Prostate gland (tissue), 2 donors: ENCODE results near the gene GPSM1.

Experiments
- POLR2AphosphoS5 ChIP-seq: sonication (generic); formaldehyde crosslinking; IDR thresholded peaks from one replicate; pipeline ENCODE4 v1.6.1; 2017; ENCODE audit warnings: antibody characterized with exemption
- TF ChIP-seq, protein P1 (sequence below), 4 experiments: fragments of 200-600 bp in 2 of 4; fragments of 450-650 bp in 2 of 4; sonication (generic) in 2 of 4; IDR thresholded peaks; 1 replicate in 3 of 4; 2 replicates in 1 of 4; pipeline ENCODE4 v1.5.1; 2016 to 2019; ENCODE audit warnings: antibody characterized with exemption in 4 of 4, mild to moderate bottlenecking in 2 of 4, moderate library complexity in 2 of 4

DNA sequence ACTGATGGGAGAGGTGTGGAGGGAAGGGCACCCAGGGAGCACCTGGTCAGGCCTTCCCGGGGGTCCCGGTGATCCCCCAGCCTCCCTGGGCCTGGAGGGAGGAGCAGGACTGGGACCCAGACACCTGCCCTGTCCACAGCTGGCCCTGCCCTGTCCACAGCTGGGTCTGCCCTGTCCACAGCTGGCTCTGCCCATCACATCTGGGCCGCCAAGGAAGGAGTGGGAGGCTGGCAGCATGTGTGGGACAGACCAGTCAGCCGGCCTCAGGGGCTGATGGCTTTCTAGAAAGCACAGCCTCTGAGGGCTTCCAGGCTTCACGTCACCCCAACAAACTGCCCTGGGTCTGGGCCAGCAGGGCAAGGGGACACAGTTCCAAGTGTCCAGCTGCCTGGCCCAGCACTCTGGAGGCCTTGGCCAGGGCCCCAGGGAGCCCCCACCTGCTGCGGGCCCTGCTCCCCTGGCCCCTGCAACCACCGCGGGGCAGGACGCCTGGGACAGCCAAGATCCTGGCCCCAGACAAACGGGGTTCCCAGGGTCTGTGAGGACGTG is 24.0 kb downstream of the GPSM1 start:
- TF ChIP-seq, protein P1, sequence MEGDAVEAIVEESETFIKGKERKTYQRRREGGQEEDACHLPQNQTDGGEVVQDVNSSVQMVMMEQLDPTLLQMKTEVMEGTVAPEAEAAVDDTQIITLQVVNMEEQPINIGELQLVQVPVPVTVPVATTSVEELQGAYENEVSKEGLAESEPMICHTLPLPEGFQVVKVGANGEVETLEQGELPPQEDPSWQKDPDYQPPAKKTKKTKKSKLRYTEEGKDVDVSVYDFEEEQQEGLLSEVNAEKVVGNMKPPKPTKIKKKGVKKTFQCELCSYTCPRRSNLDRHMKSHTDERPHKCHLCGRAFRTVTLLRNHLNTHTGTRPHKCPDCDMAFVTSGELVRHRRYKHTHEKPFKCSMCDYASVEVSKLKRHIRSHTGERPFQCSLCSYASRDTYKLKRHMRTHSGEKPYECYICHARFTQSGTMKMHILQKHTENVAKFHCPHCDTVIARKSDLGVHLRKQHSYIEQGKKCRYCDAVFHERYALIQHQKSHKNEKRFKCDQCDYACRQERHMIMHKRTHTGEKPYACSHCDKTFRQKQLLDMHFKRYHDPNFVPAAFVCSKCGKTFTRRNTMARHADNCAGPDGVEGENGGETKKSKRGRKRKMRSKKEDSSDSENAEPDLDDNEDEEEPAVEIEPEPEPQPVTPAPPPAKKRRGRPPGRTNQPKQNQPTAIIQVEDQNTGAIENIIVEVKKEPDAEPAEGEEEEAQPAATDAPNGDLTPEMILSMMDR (IDR thresholded peaks at IDR 0.05), result no peak
- TF ChIP-seq POLR2AphosphoS5, result no peak
